ENCODE measurements around the gene IFNA6.
"Not testable (repeated sequence)": the region's sequence is repeated elsewhere in the genome, so short reads cannot be mapped to it uniquely, and the experiment has no call there.

IFNA6 gene

DNA sequence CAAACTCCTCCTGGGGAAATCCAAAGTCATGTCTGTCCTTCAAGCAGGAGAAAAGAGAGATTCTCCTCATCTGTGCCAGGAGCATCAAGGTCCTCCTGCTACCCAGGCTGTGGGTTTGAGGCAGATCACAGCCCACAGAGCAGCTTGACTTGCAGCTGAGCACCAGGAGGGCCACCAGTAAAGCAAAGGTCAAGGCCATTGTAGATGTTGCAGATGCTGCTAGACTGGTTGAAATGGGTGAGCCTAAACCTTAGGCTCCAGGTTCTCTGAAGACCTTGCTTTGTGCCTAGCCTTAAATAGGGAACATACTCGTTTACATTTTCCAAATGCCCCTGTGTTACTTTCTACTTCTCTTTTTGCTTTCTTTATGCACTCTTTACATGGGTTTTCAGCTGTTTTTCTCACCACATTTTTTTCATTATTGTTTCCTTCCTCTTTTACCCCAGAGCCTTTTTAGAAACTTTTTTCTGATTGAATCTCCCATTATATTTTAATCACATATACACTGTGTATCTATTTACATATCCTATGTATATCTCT lies 34.5 kb upstream of the IFNA6 start, which contains the start of gene IFNA2:
Gene IFNA2 (minus strand): TSS at position 268 of the 540 bp plus-strand sequence. CDS start 69 bp downstream, at position 199.
- Histone ChIP-seq H3K36me3 (ENCODE audit: control insufficient read depth, insufficient read depth, low read length) (no peaks in the 10 kb centered on the region), H3K27me3 (replicated peaks; ENCODE audit: control insufficient read depth, insufficient read depth, low read length) (no peaks in the 10 kb centered on the region)
- peak; percentile 13 for DNase-seq (ENCODE audit: extremely low read depth, insufficient read length)

DNA sequence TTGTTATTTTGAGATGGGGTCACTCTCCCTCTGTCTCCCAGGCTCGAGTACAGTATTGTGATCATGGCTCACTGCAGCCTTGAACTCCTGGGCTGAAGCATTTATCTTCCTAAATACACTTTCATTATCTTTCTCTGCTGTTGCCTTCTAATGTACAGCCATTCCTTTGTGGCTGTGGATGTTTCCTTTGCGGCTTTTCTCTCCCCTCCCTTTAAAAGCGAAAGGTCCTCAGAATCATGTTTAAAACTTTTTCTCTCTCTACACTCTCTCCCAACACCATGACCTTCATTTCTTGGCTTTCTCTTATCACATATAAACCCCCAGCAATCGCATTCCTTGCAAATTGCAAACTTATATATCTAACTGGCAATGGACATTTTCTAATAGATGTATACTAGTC lies 32.9 kb upstream of the IFNA6 start:
- no peaks in the 10 kb centered on the region for H3K36me3 ChIP-seq (ENCODE audit: control insufficient read depth, insufficient read depth, low read length)
- H3K4me3 ChIP-seq (replicated peaks; ENCODE audit: low read depth, low read length), result no peak overlapping the region
- H3K27me3 ChIP-seq (replicated peaks; ENCODE audit: control insufficient read depth, insufficient read depth, low read length), result no peaks in the 10 kb centered on the region
- TF ChIP-seq, protein P1, sequence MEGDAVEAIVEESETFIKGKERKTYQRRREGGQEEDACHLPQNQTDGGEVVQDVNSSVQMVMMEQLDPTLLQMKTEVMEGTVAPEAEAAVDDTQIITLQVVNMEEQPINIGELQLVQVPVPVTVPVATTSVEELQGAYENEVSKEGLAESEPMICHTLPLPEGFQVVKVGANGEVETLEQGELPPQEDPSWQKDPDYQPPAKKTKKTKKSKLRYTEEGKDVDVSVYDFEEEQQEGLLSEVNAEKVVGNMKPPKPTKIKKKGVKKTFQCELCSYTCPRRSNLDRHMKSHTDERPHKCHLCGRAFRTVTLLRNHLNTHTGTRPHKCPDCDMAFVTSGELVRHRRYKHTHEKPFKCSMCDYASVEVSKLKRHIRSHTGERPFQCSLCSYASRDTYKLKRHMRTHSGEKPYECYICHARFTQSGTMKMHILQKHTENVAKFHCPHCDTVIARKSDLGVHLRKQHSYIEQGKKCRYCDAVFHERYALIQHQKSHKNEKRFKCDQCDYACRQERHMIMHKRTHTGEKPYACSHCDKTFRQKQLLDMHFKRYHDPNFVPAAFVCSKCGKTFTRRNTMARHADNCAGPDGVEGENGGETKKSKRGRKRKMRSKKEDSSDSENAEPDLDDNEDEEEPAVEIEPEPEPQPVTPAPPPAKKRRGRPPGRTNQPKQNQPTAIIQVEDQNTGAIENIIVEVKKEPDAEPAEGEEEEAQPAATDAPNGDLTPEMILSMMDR (IDR thresholded peaks at IDR 0.05; ENCODE audit: insufficient read depth, low read length, poor library complexity, severe bottlenecking), result no peak
- no peak for DNase-seq (ENCODE audit: extremely low read depth, insufficient read length)

More for the DNA sequence above, 34.5 kb upstream of the IFNA6 start, which contains the start of gene IFNA2:
- TF ChIP-seq, protein P1 (IDR thresholded peaks at IDR 0.05; ENCODE audit: insufficient read depth, low read length, poor library complexity, severe bottlenecking), result no peak
- no peak within 1 kb of the TSS for H3K4me3 ChIP-seq (replicated peaks; ENCODE audit: low read depth, low read length)

DNA sequence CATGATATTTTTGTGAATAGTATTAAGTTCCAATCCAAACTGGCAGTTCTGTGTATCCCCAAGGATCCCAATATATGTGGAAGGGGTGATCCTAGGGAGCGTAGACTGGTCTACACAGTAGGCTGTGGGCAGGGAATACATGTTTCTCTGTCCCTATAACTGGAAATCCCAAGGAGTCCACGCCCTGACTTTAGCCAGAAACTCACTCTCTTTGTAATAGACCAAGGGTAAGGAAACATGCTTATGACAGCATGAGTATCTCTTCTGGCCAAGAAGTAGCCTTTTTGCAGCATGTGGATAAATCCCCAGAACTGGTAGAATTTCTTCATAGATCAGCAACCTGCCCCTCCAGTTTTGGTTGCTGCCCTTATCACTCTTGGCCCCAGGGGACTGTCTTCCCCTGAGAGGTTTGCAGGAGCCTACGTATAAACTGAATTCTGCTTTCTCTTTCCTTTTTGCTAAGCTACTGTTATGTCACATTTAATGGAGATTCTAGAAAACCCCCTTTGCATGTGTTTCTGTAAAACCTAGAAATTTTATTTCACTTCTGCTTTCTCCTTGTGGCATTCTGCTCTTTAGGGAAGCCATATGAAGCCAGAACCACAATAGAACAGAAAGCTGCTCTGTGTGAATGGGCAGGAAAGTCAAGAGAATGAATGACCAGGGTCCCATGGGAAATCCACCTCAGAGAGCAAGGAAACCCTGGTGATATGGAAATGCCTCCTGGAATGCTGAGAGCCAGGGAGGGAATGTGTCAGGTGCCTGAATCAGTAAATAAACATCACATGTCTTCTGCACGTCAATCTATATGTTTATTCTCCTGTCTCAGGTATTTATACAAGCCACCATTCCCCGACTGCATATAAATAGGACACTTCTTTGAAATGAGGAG lies 31.0 kb upstream of the IFNA6 start:
- H3K36me3 ChIP-seq (ENCODE audit: control insufficient read depth, insufficient read depth, low read length), result no peaks in the 10 kb centered on the region
- peak overlapping the region; percentile 40 for H3K4me3 ChIP-seq (replicated peaks; ENCODE audit: low read depth, low read length)
- no peaks in the 10 kb centered on the region for H3K27me3 ChIP-seq (replicated peaks; ENCODE audit: control insufficient read depth, insufficient read depth, low read length)
- peak; percentile 75 for DNase-seq (ENCODE audit: extremely low read depth, insufficient read length)
- TF ChIP-seq, protein P1 (IDR thresholded peaks at IDR 0.05; ENCODE audit: insufficient read depth, low read length, poor library complexity, severe bottlenecking), result no peak

DNA sequence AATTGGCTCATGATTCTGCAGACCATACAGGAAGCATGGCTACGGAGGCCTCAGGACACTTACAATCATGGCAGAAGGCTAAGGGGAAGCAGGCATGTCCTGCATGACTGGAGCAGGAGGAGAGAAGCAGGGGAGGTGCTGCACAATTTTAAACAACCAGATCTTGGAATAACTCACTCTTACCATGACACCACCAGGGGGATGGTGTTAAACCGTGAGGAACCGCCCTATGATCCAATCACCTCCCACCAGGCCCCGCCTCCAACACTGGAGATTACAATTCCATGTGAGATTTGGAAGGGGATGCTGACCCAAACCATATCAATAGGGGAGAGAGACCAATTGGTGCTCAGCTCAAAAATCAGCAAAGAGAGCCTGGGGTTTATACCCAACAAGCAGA lies 20.8 kb upstream of the IFNA6 start:
- not testable (repeated sequence) for DNase-seq (ENCODE audit: extremely low read depth, insufficient read length); H3K27me3 ChIP-seq (replicated peaks; ENCODE audit: control insufficient read depth, insufficient read depth, low read length); H3K4me3 ChIP-seq (replicated peaks; ENCODE audit: low read depth, low read length); H3K36me3 ChIP-seq (ENCODE audit: control insufficient read depth, insufficient read depth, low read length)

DNA sequence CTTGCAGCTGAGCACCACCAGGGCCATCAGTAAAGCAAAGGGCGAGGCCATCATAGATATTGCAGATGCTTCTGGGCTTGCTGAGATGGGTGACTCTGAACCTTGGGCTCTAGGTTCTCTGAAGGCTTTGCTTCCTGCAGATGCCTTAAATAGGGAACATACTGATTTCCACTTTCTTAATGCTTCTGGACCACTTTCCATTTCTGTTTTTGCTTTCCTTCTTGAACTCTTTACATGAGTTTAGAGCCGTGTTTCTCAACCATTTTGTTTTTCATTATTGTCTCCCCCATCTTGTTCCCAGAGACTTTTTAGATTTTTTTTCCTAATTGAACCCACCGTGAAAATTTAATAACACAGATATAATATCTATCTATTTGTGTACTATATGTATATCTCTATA lies 17.3 kb upstream of the IFNA6 start, which contains the start of gene IFNA13:
Gene IFNA13 (minus strand): TSS at position 101 of the 400 bp plus-strand sequence. CDS start 47 bp downstream, at position 54.
- H3K36me3 ChIP-seq (ENCODE audit: control insufficient read depth, insufficient read depth, low read length), result no peaks in the 10 kb centered on the region
- TF ChIP-seq, protein P1 (IDR thresholded peaks at IDR 0.05; ENCODE audit: insufficient read depth, low read length, poor library complexity, severe bottlenecking), result no peak
- H3K27me3 ChIP-seq (replicated peaks; ENCODE audit: control insufficient read depth, insufficient read depth, low read length), result no peaks in the 10 kb centered on the region
- DNase-seq (ENCODE audit: extremely low read depth, insufficient read length), result no peak
- H3K4me3 ChIP-seq (replicated peaks; ENCODE audit: low read depth, low read length), result no peak within 1 kb of the TSS

DNA sequence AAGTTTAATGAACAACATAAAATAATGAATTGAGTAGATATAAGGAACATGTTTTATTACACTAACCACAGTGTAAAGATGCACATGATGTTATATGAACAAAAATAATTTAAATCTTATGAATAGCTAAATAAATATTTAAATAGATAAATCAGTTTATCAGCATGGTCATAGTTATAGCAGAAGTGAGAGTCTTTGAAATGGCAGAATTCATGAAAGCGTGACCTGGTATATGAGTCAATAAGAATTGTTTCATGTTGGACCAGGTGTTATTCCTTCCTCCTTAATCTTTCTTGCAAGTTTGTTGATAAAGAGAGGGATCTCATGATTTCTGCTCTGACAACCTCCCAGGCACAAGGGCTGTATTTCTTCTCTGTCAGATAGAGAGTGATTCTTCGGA lies 16.5 kb upstream of the IFNA6 start:
- peak; percentile 41 for DNase-seq (ENCODE audit: extremely low read depth, insufficient read length)
- H3K4me3 ChIP-seq (replicated peaks; ENCODE audit: low read depth, low read length); H3K27me3 ChIP-seq (replicated peaks; ENCODE audit: control insufficient read depth, insufficient read depth, low read length); H3K36me3 ChIP-seq (ENCODE audit: control insufficient read depth, insufficient read depth, low read length): not testable (repeated sequence)

Measured in GM06990 (cell line).